GM12878 (cell line): ENCODE data around the gene ZFP90. TPM values are rescaled to one million over a fixed set of nuclear protein-coding genes. Genes with fewer than 3 reads are reported as not detected.
A peak's percentile ranks its signal among the peaks of the same experiment; 100 is the strongest.

ENCODE experiments used
- ASH2L ChIP-seq: fragments of 300-600, 200-600 bp; sonication (generic); IDR thresholded peaks from 2 replicates; pipeline ENCODE4 v1.6.1; 2017; ENCODE audit warnings: low read depth, mild to moderate bottlenecking, borderline replicate concordance
- E2F8 ChIP-seq: fragments of 450-650 bp; IDR thresholded peaks from 2 replicates; pipeline ENCODE4 v1.6.1; 2018; ENCODE audit warnings: mild to moderate bottlenecking, low read depth, moderate library complexity; ENCODE audit not compliant: partially characterized antibody
- ESRRA ChIP-seq: IDR thresholded peaks from 2 replicates; pipeline ENCODE4 v1.6.1; 2012; ENCODE audit warnings: mild to moderate bottlenecking, low read length, improper control_type of control experiment
- GABPA ChIP-seq: IDR thresholded peaks from 2 replicates; pipeline ENCODE4 v1.6.1; 2014; ENCODE audit warnings: antibody characterized with exemption, low read depth, mild to moderate bottlenecking, inconsistent platforms
- KLF5 ChIP-seq: fragments of 450-650 bp; IDR thresholded peaks from 2 replicates; pipeline ENCODE4 v1.6.1; 2014; ENCODE audit warnings: mild to moderate bottlenecking; ENCODE audit not compliant: partially characterized antibody
- MEF2A ChIP-seq: IDR thresholded peaks from 2 replicates; pipeline ENCODE4 v1.6.1; 2011; ENCODE audit warnings: low read depth, mild to moderate bottlenecking, low read length, moderate library complexity; ENCODE audit not compliant: insufficient read depth
- MTA3 ChIP-seq: IDR thresholded peaks from 2 replicates; pipeline ENCODE4 v1.6.1; 2012; ENCODE audit warnings: low read length, inconsistent platforms, borderline replicate concordance
- NFYB ChIP-seq: IDR thresholded peaks from 2 replicates; pipeline ENCODE4 v1.6.1; 2011; ENCODE audit warnings: low read depth, mild to moderate bottlenecking, low read length, improper control_type of control experiment, moderate library complexity; ENCODE audit not compliant: insufficient read depth
- PBX3 ChIP-seq: IDR thresholded peaks from 2 replicates; pipeline ENCODE4 v1.6.1; 2011; ENCODE audit warnings: mild to moderate bottlenecking, low read depth, low read length, moderate library complexity; ENCODE audit not compliant: insufficient replicate concordance
- RFX5 ChIP-seq: IDR thresholded peaks from 2 replicates; pipeline ENCODE4 v1.6.1; 2011; ENCODE audit warnings: low read depth, low read length, improper control_type of control experiment
- RUNX3 ChIP-seq: IDR thresholded peaks from 2 replicates; pipeline ENCODE4 v1.6.1; 2012; ENCODE audit warnings: low read length, inconsistent platforms
- SIX5 ChIP-seq: IDR thresholded peaks from 2 replicates; pipeline ENCODE4 v1.6.1; 2011; ENCODE audit warnings: mild to moderate bottlenecking, low read depth, low read length, moderate library complexity; ENCODE audit not compliant: severe bottlenecking
- STAT3 ChIP-seq: IDR thresholded peaks from 2 replicates; pipeline ENCODE4 v1.6.1; 2011; ENCODE audit warnings: low read depth, low read length, improper control_type of control experiment
- TCF3 ChIP-seq: IDR thresholded peaks from 2 replicates; pipeline ENCODE4 v1.6.1; 2012; ENCODE audit warnings: low read depth, mild to moderate bottlenecking, low read length, borderline replicate concordance; ENCODE audit not compliant: insufficient read depth
- ZBTB4 ChIP-seq: fragments of 450-650 bp; formaldehyde crosslinking; IDR thresholded peaks from 2 replicates; pipeline ENCODE4 v1.4.0; 2022; ENCODE audit warnings: mild to moderate bottlenecking, moderate library complexity
- ZNF592 ChIP-seq: fragments of 450-650 bp; IDR thresholded peaks from 2 replicates; pipeline ENCODE4 v1.6.1; 2017; ENCODE audit warnings: mild to moderate bottlenecking, moderate library complexity
- ZSCAN29 ChIP-seq: fragments of 450-650 bp; IDR thresholded peaks from 2 replicates; pipeline ENCODE4 v1.6.1; 2017; ENCODE audit warnings: mild to moderate bottlenecking, moderate library complexity
- polyA plus RNA-seq, 11 experiments: library from polyadenylated mRNA; depleted of rRNA in 4 of 11; unstranded in 6 of 11; stranded (reverse) in 5 of 11; fragments of >200 nt; fragmentation: Nextera tagmentation in 4 of 11; fragmentation: Illumina TruSeq in 1 of 11; extraction: Ambion mirVana in 4 of 11; extraction: Trizol in 1 of 11; gene quantifications; 1 replicate in 1 of 11; 2 replicates in 10 of 11; pipeline versions ENCODE4 v1.2.1 to v1.2.3, GENCODE V29; 2011 to 2016; ENCODE audit warnings: inconsistent platforms in 2 of 11, missing spikeins in 2 of 11, low read depth in 1 of 11
- total RNA-seq, 4 experiments: library from RNA; depleted of rRNA in 3 of 4; stranded (reverse); fragments of >200 nt in 3 of 4; fragmentation: Illumina TruSeq in 1 of 4; extraction: Trizol in 1 of 4; gene quantifications; 2 replicates each; pipeline versions ENCODE4 v1.2.1 to v1.2.3, GENCODE V29; 2013 to 2021

Gene ZFP90
- total and polyA plus RNA-seq, 10 of the 15 experiments (the other 5 are each of a cell fraction or from before 2014, with no cell fraction given): 3.3 to 20.0 (median 15.4) TPM

DNA sequence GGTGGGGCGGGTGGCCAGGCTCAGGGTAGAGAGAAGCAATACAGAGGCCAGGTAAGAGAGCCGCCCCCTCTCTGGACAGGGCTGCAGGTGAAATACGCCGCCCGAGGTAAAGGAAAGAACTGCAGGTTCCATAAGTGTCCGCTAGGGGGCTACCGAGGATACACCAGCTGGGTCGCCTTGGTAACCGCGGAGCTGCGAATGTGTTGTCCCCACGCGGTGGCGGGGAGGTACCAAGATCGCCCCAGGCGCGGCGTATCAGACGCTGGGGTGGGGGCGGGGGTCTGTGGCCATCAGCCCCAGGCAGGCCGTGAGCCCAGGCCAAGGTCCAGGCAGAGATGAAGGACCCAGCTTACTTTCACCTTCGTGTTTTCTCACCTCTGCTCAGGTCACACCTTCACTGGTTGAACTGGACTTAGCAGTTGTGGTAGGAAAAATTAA, 18.4 kb upstream of the ZFP90 start (continued):
- TF ChIP-seq ZNF592 (0 out of 2 replicates have a peak, but pooled peaks have one; percentile 68), RUNX3 (peak; percentile 28; the same call in 1 of the 2 replicates), GABPA (no peak), MEF2A (no peak), NFYB (no peak), ESRRA (no peak), RFX5 (no peak), TCF3 (peak; percentile 84; the same call in 1 of the 2 replicates), ASH2L (no peak), STAT3 (no peak), KLF5 (no peak), MTA3 (no peak), ZSCAN29 (no peak), E2F8 (no peak), PBX3 (peak; percentile 72), SIX5 (no peak), ZBTB4 (CRISPR knock-in tag) (no peak)
